HG03575 (cell line): ENCODE data around the gene EFR3B.

Experiments used
- ATAC-seq: cut with Tn5 transposase; IDR thresholded peaks from one replicate; pipeline ENCODE4 v1.9.1; 2021; ENCODE audit not compliant: unreplicated experiment, insufficient number of reproducible peaks, low FRiP score; ENCODE audit errors: extremely low read depth

The EFR3B gene

DNA sequence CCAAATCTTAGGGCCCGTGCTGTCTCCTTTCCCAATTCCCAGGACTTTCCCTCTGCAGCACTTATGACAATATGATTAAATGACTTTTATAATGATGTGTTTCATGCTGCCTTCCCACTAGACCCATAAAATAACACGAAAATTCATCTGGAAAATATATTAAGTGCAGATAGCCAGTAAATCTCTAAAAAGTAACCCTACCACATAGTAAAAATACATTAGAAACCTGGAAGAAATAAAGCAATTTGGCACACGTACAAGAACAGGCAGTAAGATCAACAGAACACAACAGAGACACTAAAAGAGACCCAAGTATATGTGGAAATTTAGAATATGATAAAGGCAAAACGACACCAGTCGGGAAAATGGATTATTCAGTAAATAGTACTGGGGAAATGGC, 156.7 kb downstream of the EFR3B start:
- no peak for ATAC-seq

DNA sequence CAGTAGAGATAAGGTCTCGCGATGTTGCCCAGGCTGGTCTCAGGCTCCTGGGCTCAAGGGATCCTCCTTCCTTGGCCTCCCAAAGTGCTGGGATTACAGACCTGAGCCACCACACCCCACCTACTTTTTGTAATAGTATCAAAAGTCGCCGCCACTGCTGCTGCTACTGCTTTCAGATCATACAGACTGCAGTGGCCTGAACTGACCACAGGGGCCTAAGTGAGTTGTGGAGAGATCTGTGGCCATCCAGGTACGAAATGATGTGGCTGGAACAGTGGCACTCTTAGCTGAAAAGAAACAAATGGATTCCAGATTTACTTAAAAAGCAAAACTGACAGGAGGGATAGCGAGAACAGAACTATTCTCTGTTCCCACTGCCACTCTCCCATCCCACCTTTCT, 159.4 kb downstream of the EFR3B start:
- no peak for ATAC-seq

DNA sequence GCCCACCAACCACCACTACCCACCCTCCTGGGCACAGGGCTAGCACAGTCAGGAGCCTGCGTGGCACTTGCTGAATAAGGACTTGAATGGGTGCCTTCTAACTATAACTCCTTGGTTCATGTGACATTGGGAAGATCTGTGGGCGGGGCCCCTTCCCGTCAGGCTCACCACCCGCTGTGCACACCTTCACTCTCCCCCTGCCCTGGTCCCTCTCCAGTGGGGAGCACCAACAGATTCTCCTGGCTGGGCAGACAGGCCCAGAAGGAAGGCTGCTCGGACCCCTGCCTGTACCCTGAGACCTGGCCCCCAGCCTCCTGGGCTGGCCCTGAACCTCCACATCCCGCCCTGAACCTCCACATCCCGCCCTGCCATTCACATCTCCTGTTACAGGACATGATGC, 159.9 kb downstream of the EFR3B start:
- no peak for ATAC-seq

DNA sequence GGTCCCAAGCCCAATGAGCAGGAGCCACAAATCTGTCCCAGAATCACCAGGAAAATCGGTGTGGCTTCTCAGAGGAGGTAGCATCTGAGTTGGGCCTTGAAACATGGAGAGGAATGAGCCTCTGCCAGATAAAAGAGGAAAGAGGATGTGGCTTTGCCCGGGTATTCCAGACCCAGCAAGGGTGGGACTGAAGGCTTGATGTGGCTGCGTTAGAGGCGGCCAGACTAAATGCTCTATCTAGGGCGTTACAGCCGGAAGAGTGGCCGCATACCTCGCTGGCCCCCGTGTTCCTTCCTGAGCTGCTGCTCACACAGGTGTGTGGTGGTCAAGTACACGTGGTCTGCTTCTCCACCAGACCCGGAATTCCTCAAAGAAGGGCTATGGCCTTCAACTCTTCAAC, 160.4 kb downstream of the EFR3B start:
- ATAC-seq, result no peak

DNA sequence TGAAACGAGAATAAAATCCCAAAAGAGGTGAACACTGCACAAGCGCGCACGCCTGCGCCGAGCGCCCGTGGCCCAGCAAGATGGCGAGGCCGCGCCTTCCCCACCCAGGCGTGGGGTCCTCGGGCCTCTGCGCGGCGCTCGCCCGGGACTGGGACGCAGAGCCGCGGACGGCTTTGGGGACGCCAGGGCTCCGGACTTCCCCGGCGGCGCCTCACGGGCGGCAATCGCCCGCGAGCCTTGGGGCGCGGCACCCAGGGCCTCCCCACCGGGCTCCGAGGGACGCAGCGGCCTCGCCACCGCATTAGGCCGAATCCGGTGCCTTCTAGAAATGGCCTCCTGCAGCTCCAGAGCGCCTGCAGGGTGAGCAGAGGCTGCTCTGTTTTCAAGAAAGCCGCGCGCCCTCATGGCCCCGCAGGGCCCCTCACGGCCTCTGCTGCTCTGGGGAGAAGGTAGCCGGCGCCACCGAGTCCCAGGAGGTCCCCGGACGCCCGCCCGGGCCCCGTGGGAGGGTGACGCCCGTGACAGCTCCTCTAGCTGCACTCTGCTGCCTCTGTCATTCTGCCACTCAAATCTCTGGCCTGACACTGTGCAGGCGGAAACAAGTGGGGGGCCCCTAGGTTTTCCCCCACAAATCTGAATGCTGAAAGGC, 162.4 kb downstream of the EFR3B start:
- ATAC-seq, result no peak

DNA sequence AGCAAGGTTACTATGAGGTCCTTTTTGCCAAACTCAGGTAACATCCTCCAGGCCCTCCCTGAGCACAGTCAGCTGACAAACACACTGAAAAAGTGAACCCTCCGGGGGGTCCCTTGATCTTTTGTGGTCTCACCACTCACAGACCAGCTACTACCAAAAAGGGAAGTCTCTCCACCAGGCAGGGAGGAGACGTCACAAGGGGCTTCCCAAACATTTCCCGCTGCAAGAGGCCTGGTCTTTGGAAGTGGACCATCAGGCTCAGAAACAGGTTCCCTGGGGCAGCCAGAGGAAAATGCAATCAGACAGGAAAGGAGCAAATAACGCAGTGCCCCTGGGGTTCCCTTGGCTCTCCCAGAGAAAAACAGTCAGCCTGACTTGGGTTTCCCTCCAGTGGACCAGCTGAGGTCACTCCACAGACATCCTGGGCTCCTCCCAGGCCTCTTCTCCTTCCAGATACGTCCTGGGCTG, 165.2 kb downstream of the EFR3B start:
- no peak for ATAC-seq
